IPS DF 4.7 (cell line): ENCODE results near the gene ASCL5.

Source experiments
- DNase-seq: peaks from one replicate; pipeline ENCODE4 v3.0.0-alpha.2; 2013; ENCODE audit warnings: low spot score; ENCODE audit errors: extremely low read depth

ASCL5 gene

GRCh38 chr1:201153474-201154388 is 26.7 kb upstream of the ASCL5 start:
- DNase-seq = no peak

GRCh38 chr1:201149400-201149799 is 22.4 kb upstream of the ASCL5 start:
- DNase-seq = no peak

DNA sequence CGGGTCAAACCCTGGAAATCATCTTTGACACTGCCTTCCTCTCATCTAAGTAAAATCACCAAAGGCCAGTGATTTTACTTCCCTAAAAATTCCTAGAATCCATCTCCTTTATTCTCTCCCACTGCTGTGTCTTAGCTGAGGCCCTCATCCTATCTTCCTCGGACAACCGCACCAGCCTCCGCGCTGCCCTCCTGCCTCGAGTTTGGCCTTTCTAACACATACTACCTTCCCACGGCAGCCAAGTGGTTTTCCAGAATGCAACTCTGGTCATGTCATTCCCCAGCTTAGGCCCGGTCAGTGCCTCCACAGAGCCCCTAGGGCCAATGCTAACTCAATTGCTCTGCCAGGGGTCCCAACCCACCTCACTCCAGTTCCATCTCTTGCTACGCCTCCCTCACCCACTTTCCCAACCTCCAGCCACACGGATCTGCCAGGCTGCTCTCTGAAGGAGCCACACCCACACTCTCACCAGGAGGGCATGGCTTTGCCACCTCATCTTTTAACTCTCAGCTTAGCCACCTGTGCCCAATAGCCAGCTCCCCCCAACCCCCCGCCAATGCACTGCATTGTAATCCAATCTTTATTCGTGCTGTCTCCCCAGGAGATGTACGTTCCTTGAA is 20.5 kb upstream of the ASCL5 start:
- DNase-seq = no peak

GRCh38 chr1:201146626-201147390 is 19.8 kb upstream of the ASCL5 start:
- no peak for DNase-seq

DNA sequence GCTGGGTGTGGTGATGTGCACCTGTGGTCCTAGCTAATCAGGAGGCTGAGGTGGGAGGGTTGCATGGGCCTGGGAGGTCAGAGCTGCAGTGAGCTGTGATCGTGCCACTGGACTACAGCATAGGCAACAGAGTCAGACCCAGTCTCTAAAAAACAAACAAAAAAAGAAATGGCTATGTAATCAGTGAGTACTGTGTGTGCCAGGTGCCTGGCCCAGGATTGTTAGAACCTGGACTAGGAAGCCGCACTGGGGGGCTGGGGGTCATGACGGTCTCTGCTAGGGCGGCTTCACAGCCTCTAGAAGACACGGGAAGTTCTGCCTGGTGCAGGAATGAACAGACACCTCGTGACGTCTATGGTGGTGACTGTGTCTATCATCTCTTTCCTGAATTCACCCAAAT is 18.8 kb upstream of the ASCL5 start:
- DNase-seq = no peak

DNA sequence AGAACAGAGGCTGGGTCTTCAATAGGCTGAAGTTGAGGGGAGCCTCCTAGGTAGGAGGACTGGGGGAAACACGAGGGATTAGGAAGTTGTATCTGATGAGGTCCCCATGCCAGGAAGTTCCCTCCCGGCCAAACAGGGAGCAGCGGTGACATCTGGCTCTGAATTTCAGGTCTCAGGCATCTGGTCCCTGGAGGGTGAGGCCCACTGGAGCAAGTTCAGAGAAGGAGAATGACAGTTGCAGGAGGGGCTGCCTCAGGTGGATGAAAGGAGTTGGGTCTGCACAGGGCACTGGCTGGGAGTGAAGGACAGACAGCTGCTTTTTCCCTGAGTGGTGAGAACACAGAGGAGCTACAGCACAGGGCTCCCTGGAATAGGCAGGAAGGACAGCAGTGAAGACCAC is 18.1 kb upstream of the ASCL5 start:
- DNase-seq = no peak

DNA sequence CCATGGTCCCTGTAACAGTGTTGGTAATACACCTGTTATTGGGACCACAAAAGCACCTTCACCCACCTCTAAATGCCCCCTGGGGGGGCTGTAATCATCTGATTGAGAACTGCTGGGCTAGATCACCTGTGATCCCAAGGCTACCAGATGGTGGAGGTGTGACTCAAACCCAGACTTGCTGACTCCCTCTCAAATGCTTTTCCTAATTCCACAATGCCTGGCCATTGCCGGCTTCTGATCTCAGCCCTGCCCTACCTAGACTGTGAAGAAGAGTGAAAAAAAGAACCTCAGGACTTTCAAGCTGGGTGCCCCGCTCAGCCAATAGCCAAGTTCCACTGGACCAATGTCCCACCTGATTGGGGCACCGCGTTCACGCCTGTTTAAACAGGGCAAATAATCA is 17.7 kb upstream of the ASCL5 start:
- DNase-seq = no peak

- DNase-seq = no peak
Observed at GRCh38 chr1:201143726-201144635, 17.0 kb upstream of the ASCL5 start.

- no peak for DNase-seq
Observed at GRCh38 chr1:201142849-201143725, 16.1 kb upstream of the ASCL5 start.

DNA sequence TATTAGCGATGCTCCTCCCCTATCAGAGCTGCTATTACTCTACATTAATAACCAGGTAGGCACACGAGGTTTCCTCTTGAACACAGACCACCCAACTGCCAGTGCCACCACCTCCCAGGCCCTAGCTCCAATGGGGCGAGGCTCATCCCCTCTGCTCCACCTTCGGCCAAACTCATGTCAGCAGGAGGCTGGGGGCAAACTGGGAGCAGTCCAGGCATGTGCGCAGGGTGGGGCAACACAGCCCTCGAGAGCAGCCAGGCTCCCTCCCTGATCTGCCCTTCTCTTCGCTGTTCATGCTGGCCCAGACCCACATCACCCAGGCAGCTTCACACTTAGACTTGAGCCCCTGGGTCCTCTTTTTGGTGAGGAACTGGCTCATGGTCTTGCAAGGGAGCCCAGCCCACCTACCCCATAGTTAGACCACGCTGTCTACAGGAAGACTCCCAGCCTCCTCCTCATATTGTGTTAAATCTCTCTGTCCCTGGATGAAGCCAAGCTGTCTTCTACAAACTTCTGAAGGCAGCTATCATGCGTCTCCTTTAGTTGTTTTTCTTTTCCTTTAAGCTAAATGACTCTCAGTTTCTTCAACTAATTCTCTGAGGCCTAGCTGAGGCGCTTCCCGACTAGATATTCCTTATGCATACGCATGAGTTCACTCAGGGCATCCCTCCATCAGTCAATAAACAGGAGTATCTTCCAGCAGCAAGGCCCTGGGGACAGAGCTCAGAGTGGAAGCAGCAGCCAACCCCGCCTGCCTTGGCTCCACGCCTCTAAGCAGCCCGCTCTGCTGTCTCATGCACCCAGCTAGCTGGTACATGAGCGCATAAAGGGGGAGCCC is 15.2 kb upstream of the ASCL5 start:
- DNase-seq = no peak

DNA sequence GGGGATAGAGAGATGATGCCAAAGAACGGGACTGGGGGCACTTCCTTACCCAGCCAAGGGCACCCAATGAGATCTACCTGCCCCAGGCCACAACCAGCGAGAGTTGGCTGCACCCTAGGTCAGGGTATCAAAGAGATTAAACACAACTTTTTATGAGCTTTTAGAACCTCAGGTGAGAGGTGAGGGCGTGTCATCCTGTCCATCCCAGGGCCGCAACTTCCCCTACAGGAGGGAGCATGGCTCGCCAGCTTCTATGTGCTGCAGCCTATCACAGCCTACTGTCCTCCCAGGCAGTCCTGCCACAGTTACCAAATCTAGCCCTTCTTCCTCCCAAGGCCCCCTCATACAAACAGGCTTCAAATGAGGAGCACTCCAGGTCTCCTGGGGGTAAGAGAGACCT is 14.4 kb upstream of the ASCL5 start:
- no peak for DNase-seq

GRCh38 chr1:201140941-201141260 is 13.9 kb upstream of the ASCL5 start:
- no peak for DNase-seq

DNA sequence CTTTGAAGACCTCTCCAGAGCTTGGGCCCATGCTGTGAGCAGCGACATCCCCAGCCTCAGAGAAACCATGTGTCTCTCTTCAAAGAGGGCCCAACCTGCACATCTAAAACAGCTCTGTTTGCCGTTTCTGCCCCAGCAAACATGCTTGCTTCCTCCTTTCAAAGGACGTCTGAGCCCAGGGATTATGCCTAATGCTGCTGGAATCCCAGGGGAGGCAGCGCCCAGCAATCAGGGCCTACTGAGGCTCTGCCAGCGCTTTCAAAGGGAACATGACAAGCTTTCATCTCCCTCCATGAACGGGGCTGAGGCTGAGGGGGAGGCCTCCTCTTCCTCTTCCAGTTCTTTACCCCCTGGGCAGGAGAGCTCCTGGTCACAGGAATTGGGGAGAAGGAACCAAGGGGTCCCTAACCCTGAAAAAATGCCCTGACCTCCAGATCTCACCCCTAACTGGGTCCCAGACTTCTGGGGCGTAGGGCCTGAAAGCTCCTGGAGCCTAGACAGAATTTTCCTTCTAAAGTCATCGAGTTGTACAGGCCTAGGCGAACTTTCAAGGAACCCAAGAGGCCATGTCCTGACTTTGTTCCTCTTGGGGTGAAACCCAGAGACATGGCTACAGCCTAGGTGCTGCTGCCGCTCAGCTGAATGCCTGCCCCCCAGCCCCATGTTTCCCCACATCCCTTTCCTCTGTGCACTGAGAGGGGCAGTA is 13.4 kb upstream of the ASCL5 start:
- DNase-seq = no peak

DNA sequence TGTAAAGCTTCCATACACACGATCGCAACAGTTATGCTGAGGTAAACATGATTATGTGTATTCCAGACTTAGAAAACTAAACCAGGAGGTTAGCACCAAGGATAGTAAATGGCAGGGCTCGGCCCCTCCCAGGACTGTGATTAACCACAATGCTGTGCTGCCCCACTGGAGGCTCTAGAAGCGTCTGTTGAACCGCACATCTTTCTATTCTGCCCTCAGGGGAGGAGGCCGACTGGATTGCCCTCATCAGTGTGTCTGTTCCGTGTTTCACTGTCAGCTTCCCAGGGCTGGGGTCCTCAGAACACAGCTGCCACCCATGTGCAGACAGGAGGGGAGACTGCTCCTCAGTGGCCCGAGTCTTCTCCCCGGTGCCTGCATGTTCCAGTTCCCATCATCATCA is 12.8 kb upstream of the ASCL5 start:
- DNase-seq = no peak

DNA sequence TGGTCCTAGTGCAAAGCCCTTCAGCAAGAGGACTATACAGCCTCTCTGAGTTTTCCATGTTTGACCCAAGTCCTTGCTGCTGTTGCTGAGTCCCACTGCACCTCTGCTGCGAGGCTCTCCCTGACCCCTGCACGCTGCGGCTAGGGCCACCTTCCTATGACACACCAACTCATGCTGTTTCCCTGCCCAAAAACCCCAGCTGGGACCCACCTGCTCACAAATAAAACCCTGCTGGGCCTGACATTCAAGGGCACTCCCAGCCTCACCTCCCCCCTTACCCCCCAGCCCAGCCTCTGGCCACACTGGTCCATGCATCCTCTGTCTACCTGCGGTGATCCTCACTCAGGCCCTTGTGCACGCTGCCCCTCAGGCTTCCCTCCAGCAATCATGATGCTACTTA is 12.3 kb upstream of the ASCL5 start:
- no peak for DNase-seq

DNA sequence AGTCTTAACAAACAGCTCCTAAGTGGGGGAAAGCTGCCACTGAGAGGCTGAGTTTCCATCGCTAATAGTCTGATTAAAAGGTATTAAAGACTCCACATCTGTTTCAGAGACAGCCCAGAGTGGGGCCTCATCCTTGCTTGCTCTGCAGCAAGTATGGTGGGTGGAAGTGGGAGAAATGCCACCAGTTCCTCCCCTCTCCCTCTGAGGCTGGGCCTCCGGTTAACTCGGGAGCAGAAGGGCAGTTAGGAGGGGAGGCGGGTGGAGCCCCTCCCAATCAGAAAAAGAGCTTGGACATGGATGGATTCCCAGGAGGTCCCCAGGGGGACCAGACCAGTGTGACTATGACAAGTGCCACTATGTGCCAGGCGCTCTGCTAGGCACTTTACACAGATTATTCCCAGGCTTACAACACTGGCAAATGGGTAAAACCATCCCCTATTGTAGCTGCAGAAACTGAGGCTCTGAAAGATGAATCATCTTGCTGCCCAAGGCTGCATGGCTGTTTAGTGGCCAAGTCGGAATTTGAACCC is 11.4 kb upstream of the ASCL5 start:
- no peak for DNase-seq

DNA sequence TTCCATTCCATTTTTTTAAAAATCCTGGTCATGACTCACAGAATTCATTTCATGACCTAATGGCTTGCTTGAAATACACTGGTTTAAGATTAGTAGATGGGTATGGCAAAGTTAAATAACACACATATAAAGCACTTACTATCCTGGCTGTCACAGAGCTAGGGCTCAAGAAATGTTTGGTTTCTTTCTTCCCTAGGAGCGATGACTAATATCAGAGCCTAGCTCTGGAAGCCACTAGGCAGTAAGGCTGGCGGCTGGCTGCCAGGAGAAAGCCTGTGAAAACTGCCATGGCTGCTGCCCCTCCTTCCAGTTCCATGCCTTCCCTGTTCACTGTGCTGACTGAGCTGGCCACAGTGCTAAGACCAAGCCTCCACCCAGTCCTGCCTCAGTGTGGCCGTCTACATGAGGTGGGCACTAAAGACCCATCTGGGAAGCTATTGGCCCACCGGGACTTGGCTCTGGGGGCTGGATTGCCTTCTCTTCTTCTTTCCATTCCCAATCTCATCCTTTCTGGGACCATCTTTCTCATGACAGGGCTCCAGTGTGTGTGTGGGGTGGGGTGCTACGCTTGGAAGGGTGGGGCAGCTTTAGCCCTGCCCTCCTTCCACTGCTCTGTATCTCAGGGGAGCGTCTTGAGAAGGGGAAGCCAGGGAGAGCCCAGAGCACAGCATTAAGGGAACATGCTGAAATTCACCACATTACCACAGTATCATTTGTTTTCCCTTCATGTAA is 10.8 kb upstream of the ASCL5 start:
- no peak for DNase-seq

GRCh38 chr1:201137024-201137392 is 10.0 kb upstream of the ASCL5 start:
- no peak for DNase-seq
